BJ (cell line): ENCODE results near the gene ZNF736. TPM values are rescaled to one million over a fixed set of nuclear protein-coding genes. Genes with fewer than 3 reads are reported as not detected.

Experiments used
- CTCF ChIA-PET: fragments of 350-600 bp; formaldehyde crosslinking; extraction: SDS; loops from one replicate; lab custom pipeline; 2021; ENCODE audit warnings: antibody characterized with exemption, inconsistent platforms; lab: Yijun Ruan, JAX
- POLR2A ChIA-PET: fragments of 300-600 bp; sonication (Branson Sonifier 250); formaldehyde crosslinking; extraction: SDS; loops from one replicate; lab custom pipeline; 2021; ENCODE audit warnings: antibody characterized with exemption; lab: Charles Lee
- DNase-seq: peaks from one replicate; pipeline ENCODE4 v3.0.0-alpha.2; 2011; ENCODE audit warnings: low read depth
- H3K27me3 ChIP-seq: 2 replicates; pipeline ENCODE4 v1.6.0; 2011; ENCODE audit warnings: low read length; ENCODE audit not compliant: control insufficient read depth, insufficient read depth
- H3K36me3 ChIP-seq: 2 replicates; pipeline ENCODE4 v1.5.1; 2011; ENCODE audit warnings: low read length; ENCODE audit not compliant: control insufficient read depth, insufficient read depth
- H3K4me3 ChIP-seq: 2 replicates; pipeline ENCODE4 v1.5.1; 2011; ENCODE audit warnings: low read depth, mild to moderate bottlenecking, control low read depth, low read length
- CTCF ChIP-seq: IDR thresholded peaks from 2 replicates; pipeline ENCODE4 v1.5.1; 2011; ENCODE audit warnings: low read depth, mild to moderate bottlenecking, control low read depth, inconsistent platforms, low read length, moderate library complexity; ENCODE audit not compliant: insufficient read depth
- polyA plus RNA-seq: library from polyadenylated mRNA; depleted of rRNA; stranded (reverse); fragments of >200 nt; gene quantifications from 2 replicates; pipeline ENCODE4 v1.2.3, GENCODE V29; 2011; rRNA removed

Gene ZNF736
- polyA plus RNA-seq, 1 experiment, result 2.9 TPM

- POLR2A ChIA-PET, result no interaction called here
- CTCF ChIA-PET, result no interaction called here
- Histone ChIP-seq H3K4me3 (no peak overlapping the region), H3K27me3 (no peaks in the 10 kb centered on the region), H3K36me3 (no peaks in the 10 kb centered on the region)
- no peak for TF ChIP-seq CTCF
- no peak for DNase-seq
Measured at GRCh38 chr7:64371116-64371515, 57.4 kb downstream of the ZNF736 start.

- POLR2A ChIA-PET, result no interaction called here
- TF ChIP-seq CTCF, result no peak
- no peak overlapping the region for H3K4me3 ChIP-seq
- H3K36me3 ChIP-seq, result no peaks in the 10 kb centered on the region
- no peaks in the 10 kb centered on the region for H3K27me3 ChIP-seq
- CTCF ChIA-PET, result no interaction called here
- DNase-seq, result no peak
Measured at GRCh38 chr7:64373017-64373416, 59.3 kb downstream of the ZNF736 start.

GRCh38 chr7:64400401-64400800 is 86.6 kb downstream of the ZNF736 start:
- no peak for DNase-seq
- ChIA-PET CTCF (no interaction called here), POLR2A (no interaction called here)
- Histone ChIP-seq H3K27me3 (no peaks in the 10 kb centered on the region), H3K36me3 (no peaks in the 10 kb centered on the region), H3K4me3 (no peak overlapping the region)
- TF ChIP-seq CTCF, result no peak

Other genes starting within 250 kb of the ZNF736 start
- not detected in 2 replicates for gene ZNF735, start 106.8 kb upstream of the ZNF736 start, polyA plus RNA-seq
- not detected in 2 replicates for gene ZNF679, start 85.5 kb upstream of the ZNF736 start, polyA plus RNA-seq
- 0.66 and 1.2 TPM in 2 replicates for gene ZNF680, start 249.1 kb downstream of the ZNF736 start, polyA plus RNA-seq